Germinal center (tissue), 1 donor: ENCODE data around the gene BICD2.

Source experiments
- DNase-seq: peaks from one replicate; pipeline ENCODE4 v3.0.0; 2012; ENCODE audit warnings: mixed read lengths, low spot score

Gene BICD2

GRCh38 chr9:92747459-92748232 is 17.0 kb downstream of the BICD2 start:
- DNase-seq = no peak

- no peak for DNase-seq
Observed at GRCh38 chr9:92746567-92747458, 17.8 kb downstream of the BICD2 start.

- no peak for DNase-seq
Observed at GRCh38 chr9:92745881-92746280, 18.8 kb downstream of the BICD2 start.

- DNase-seq = no peak
Observed at GRCh38 chr9:92745331-92745730, 19.3 kb downstream of the BICD2 start.

- no peak for DNase-seq
Observed at GRCh38 chr9:92740969-92741368, 23.7 kb downstream of the BICD2 start.

GRCh38 chr9:92740446-92740961 is 24.1 kb downstream of the BICD2 start:
- DNase-seq = no peak

GRCh38 chr9:92740009-92740408 is 24.6 kb downstream of the BICD2 start:
- no peak for DNase-seq

GRCh38 chr9:92739346-92739970 is 25.2 kb downstream of the BICD2 start:
- DNase-seq = no peak

- DNase-seq = no peak
Observed at GRCh38 chr9:92738661-92739081, 26.0 kb downstream of the BICD2 start.

- no peak for DNase-seq
Observed at GRCh38 chr9:92737611-92738299, 26.9 kb downstream of the BICD2 start.

GRCh38 chr9:92737216-92737606 is 27.4 kb downstream of the BICD2 start:
- DNase-seq = no peak

GRCh38 chr9:92736563-92737215 is 27.9 kb downstream of the BICD2 start:
- no peak for DNase-seq

- DNase-seq = no peak
Observed at GRCh38 chr9:92735636-92736562, 28.7 kb downstream of the BICD2 start.

- peak; percentile 53 for DNase-seq
Observed at GRCh38 chr9:92734931-92735635, 29.6 kb downstream of the BICD2 start.

GRCh38 chr9:92730897-92731296 is 33.7 kb downstream of the BICD2 start:
- no peak for DNase-seq

GRCh38 chr9:92729735-92730155 is 34.9 kb downstream of the BICD2 start:
- DNase-seq = no peak

- DNase-seq = peak; percentile 88
Observed at GRCh38 chr9:92728831-92729734, 35.5 kb downstream of the BICD2 start.
